GM23248 (cell line): ENCODE results near the gene NEDD9. TPM values are rescaled to one million over a fixed set of nuclear protein-coding genes. Genes with fewer than 3 reads are reported as not detected.

Source experiments
- DNase-seq: peaks from one replicate; pipeline ENCODE4 v3.0.0-alpha.2; 2015
- H2AFZ ChIP-seq: fragments of 200-600 bp; sonication (generic); 2 replicates; pipeline ENCODE4 v1.6.1; 2016; ENCODE audit warnings: antibody characterized with exemption
- H3F3A ChIP-seq: fragments of 200-600 bp; sonication (generic); 2 replicates; pipeline ENCODE4 v1.6.1; 2016; ENCODE audit warnings: mild to moderate bottlenecking, antibody characterized with exemption, mixed run types; ENCODE audit not compliant: insufficient read depth
- H3K27ac ChIP-seq: fragments of 200-600 bp; sonication (generic); 2 replicates; pipeline ENCODE4 v1.5.1; 2016; ENCODE audit warnings: mild to moderate bottlenecking
- H3K27me3 ChIP-seq: fragments of 200-600 bp; sonication (generic); replicated peaks from 2 replicates; pipeline ENCODE4 v1.6.1; 2016; ENCODE audit warnings: mild to moderate bottlenecking; ENCODE audit not compliant: insufficient read depth
- H3K36me3 ChIP-seq: fragments of 200-600 bp; sonication (generic); 2 replicates; pipeline ENCODE4 v1.6.1; 2016; ENCODE audit warnings: low read depth, mild to moderate bottlenecking
- H3K4me1 ChIP-seq: fragments of 200-600 bp; sonication (generic); 2 replicates; pipeline ENCODE4 v1.6.1; 2016; ENCODE audit warnings: mild to moderate bottlenecking; ENCODE audit not compliant: insufficient read depth
- H3K4me2 ChIP-seq: fragments of 200-600 bp; sonication (generic); one replicate; pipeline ENCODE4 v1.6.1; 2016; ENCODE audit warnings: mild to moderate bottlenecking; ENCODE audit not compliant: unreplicated experiment
- H3K4me3 ChIP-seq: fragments of 200-600 bp; sonication (generic); 2 replicates; pipeline ENCODE4 v1.5.1; 2016; ENCODE audit warnings: mild to moderate bottlenecking
- H3K79me2 ChIP-seq: fragments of 200-600 bp; sonication (generic); 2 replicates; pipeline ENCODE4 v1.6.1; 2016; ENCODE audit warnings: mild to moderate bottlenecking; ENCODE audit not compliant: insufficient read depth
- H3K9ac ChIP-seq: fragments of 200-600 bp; sonication (generic); 2 replicates; pipeline ENCODE4 v1.6.1; 2016; ENCODE audit warnings: mild to moderate bottlenecking
- H3K9me2 ChIP-seq: fragments of 200-600 bp; sonication (generic); 2 replicates; pipeline ENCODE4 v1.6.1; 2016; ENCODE audit warnings: mixed run types, mild to moderate bottlenecking, moderate library complexity; ENCODE audit not compliant: insufficient read depth
- H3K9me3 ChIP-seq: fragments of 200-600 bp; sonication (generic); one replicate; pipeline ENCODE4 v1.6.1; 2017; ENCODE audit warnings: low read depth
- H4K20me1 ChIP-seq: fragments of 200-600 bp; sonication (generic); 2 replicates; pipeline ENCODE4 v1.6.0; 2016; ENCODE audit not compliant: insufficient read depth
- EZH2 ChIP-seq: fragments of 200-600 bp; sonication (generic); IDR thresholded peaks from 2 replicates; pipeline ENCODE4 v1.6.1; 2018; ENCODE audit warnings: antibody characterized with exemption, mild to moderate bottlenecking; ENCODE audit not compliant: insufficient read depth, poor library complexity, severe bottlenecking
- EZH2phosphoT487 ChIP-seq: fragments of 200-600 bp; sonication (generic); IDR thresholded peaks from 2 replicates; pipeline ENCODE4 v1.6.1; 2018; ENCODE audit warnings: antibody characterized with exemption, moderate library complexity, mild to moderate bottlenecking, low read depth; ENCODE audit not compliant: insufficient read depth
- WGBS, 2 experiments: methylation state at CpG; one replicate each; pipeline ENCODE4 v1.1.6; 2015 to 2017; ENCODE audit warnings: low lambda C conversion rate in 2 of 2, low coverage in 1 of 2; ENCODE audit errors: missing lambda C conversion rate in 2 of 2; 5-methylcytosine and 5-hydroxymethylcytosine counted together
- in situ Hi-C: fragments of 300-500 bp; cut with MboI; formaldehyde crosslinking; loops from 2 replicates; pipeline ENCODE4 v1.15.0; 2020
- polyA plus RNA-seq: library from polyadenylated mRNA; unstranded; fragments of >200 nt; fragmentation: Nextera tagmentation; extraction: Ambion mirVana; gene quantifications from 2 replicates; pipeline ENCODE4 v1.2.1, GENCODE V29; 2016
- total RNA-seq: library from RNA; depleted of rRNA; stranded (reverse); fragments of >200 nt; shearing (Covaris generic); gene quantifications from 2 replicates; pipeline ENCODE4 v1.2.3, GENCODE V29; 2014

Gene NEDD9
- total and polyA plus RNA-seq, 2 experiments from 2014 or later = 3.0 to 4.2 TPM

GRCh38 chr6:11241154-11241792 lies 8.8 kb upstream of the NEDD9 start:
- Histone ChIP-seq H3K27me3 (no peaks in the 10 kb centered on the region), H3K79me2 (no peaks in the 10 kb centered on the region), H3F3A (peaks cover 12% of the 10 kb centered on the region; the same call in 1 of the 2 replicates), H3K4me3 (no peak overlapping the region), H3K4me2 (no peak overlapping the region), H3K9me2 (no peaks in the 10 kb centered on the region), H4K20me1 (no peaks in the 10 kb centered on the region), H3K36me3 (no peaks in the 10 kb centered on the region), H3K9me3 (no peaks in the 10 kb centered on the region), H3K4me1 (peaks cover 15% of the 10 kb centered on the region), H3K27ac (no peak overlapping the region), H3K9ac (no peak overlapping the region), H2AFZ (no peak overlapping the region)
- WGBS, 2 experiments = 76 to 78% methylated on average over 11 of the region's 11 CpGs
- DNase-seq = no peak
- in situ Hi-C loops = no loop called here
- TF ChIP-seq EZH2phosphoT487 (no peak), EZH2 (no peak)

- Histone ChIP-seq H3K9me2 (no peaks in the 10 kb centered on the region), H3K36me3 (no peaks in the 10 kb centered on the region), H3F3A (peaks cover 14% of the 10 kb centered on the region; the same call in 1 of the 2 replicates), H3K9ac (no peak overlapping the region), H2AFZ (no peak overlapping the region), H3K9me3 (no peaks in the 10 kb centered on the region), H3K27ac (no peak overlapping the region), H3K79me2 (no peaks in the 10 kb centered on the region), H3K4me1 (peaks cover 11% of the 10 kb centered on the region), H3K4me2 (no peak overlapping the region), H4K20me1 (no peaks in the 10 kb centered on the region), H3K27me3 (no peaks in the 10 kb centered on the region), H3K4me3 (no peak overlapping the region)
- WGBS, 2 experiments = 97 to 98% methylated on average over 4 of the region's 4 CpGs
- TF ChIP-seq EZH2phosphoT487 (no peak), EZH2 (no peak)
- no peak for DNase-seq
- in situ Hi-C loops = no loop called here
These were observed 5.5 kb upstream of the NEDD9 start for GRCh38 chr6:11237956-11238355.

- Histone ChIP-seq H3K4me3 (no peak overlapping the region), H3K27ac (no peak overlapping the region), H3K4me1 (peaks cover 6% of the 10 kb centered on the region), H3K36me3 (no peaks in the 10 kb centered on the region), H3K79me2 (no peaks in the 10 kb centered on the region), H3K4me2 (no peak overlapping the region), H3K9me3 (no peaks in the 10 kb centered on the region), H3K9me2 (no peaks in the 10 kb centered on the region), H3K27me3 (no peaks in the 10 kb centered on the region), H3F3A (peaks cover 18% of the 10 kb centered on the region; the same call in 1 of the 2 replicates), H3K9ac (no peak overlapping the region), H2AFZ (no peak overlapping the region), H4K20me1 (no peaks in the 10 kb centered on the region)
- TF ChIP-seq EZH2phosphoT487 (no peak), EZH2 (no peak)
- DNase-seq = no peak
- in situ Hi-C loops = no loop called here
- 82 to 90% methylated on average over 4 of the region's 4 CpGs for WGBS, 2 experiments
These were observed 5.0 kb upstream of the NEDD9 start for GRCh38 chr6:11237428-11237827.

- Histone ChIP-seq H3K27ac (no peak overlapping the region), H3K27me3 (no peaks in the 10 kb centered on the region), H3K36me3 (no peaks in the 10 kb centered on the region), H3K9ac (no peak overlapping the region), H3K4me2 (no peak overlapping the region), H3K9me3 (no peaks in the 10 kb centered on the region), H3K4me1 (peaks cover 6% of the 10 kb centered on the region), H3K9me2 (no peaks in the 10 kb centered on the region), H3F3A (peaks cover 22% of the 10 kb centered on the region), H3K79me2 (no peaks in the 10 kb centered on the region), H3K4me3 (no peak overlapping the region), H2AFZ (no peak overlapping the region), H4K20me1 (no peaks in the 10 kb centered on the region)
- 82 to 84% methylated on average over 6 of the region's 6 CpGs for WGBS, 2 experiments
- no peak for DNase-seq
- in situ Hi-C loops = no loop called here
- TF ChIP-seq EZH2phosphoT487 = no peak
- TF ChIP-seq EZH2 = no peak
These were observed 4.4 kb upstream of the NEDD9 start for GRCh38 chr6:11236915-11237314.
